SK-N-MC (cell line): Measurements from ENCODE around the gene AMH.

Experiments
- EZH2 ChIP-seq: fragments of 200-600 bp; sonication (generic); IDR thresholded peaks from one replicate; pipeline ENCODE4 v1.6.1; 2017; ENCODE audit warnings: antibody characterized with exemption
- POLR2AphosphoS5 ChIP-seq: IDR thresholded peaks from 2 replicates; pipeline ENCODE4 v1.6.1; 2012; ENCODE audit warnings: mild to moderate bottlenecking, low read depth, low read length, borderline replicate concordance

DNA sequence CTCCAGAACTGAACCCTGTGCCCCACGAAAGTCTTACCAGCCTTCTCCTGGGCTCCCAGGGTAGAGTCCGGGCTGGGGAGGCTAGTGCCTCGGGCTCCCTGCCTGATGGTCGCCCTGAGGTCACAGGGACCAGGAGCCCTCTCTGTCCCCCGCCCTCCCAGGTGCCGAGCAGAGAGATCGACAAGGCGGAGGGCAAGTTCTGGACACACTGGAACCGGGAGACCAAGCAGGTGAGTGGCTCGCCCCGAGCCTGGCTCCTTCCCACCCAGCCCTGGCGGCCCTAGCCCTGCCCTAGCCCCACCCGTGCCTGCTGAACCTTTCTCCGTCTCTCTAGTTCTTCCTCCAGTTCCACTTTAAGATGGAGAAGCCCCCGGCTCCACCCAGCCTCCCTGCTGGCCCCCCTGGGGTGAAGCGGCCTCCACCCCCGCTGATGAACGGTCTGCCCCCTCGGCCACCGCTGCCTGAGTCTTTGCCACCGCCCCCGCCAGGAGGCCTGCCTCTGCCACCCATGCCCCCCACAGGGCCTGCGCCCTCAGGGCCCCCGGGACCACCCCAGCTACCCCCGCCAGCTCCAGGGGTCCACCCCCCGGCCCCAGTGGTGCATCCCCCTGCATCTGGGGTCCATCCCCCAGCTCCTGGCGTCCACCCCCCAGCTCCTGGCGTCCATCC, 1.6 kb upstream of the AMH start:
- TF ChIP-seq EZH2 (no peak), POLR2AphosphoS5 (no peak; the same call in 1 of the 2 replicates)
